ENCODE measurements around the gene CCDC34.

CCDC34 gene

GRCh38 chr11:27291302-27291889 lies 71.6 kb downstream of the CCDC34 start:
- no peak for DNase-seq (ENCODE audit: low read depth)

- no peak for DNase-seq (ENCODE audit: low read depth)
Measured at GRCh38 chr11:27290261-27291050, 72.6 kb downstream of the CCDC34 start.
